Measurements from ENCODE around the gene USP22. TPM values are rescaled to one million over a fixed set of nuclear protein-coding genes. Genes with fewer than 3 reads are reported as not detected.

The USP22 gene
- total RNA-seq, 2 experiments from 2014 or later, result 194 to 217 TPM

DNA sequence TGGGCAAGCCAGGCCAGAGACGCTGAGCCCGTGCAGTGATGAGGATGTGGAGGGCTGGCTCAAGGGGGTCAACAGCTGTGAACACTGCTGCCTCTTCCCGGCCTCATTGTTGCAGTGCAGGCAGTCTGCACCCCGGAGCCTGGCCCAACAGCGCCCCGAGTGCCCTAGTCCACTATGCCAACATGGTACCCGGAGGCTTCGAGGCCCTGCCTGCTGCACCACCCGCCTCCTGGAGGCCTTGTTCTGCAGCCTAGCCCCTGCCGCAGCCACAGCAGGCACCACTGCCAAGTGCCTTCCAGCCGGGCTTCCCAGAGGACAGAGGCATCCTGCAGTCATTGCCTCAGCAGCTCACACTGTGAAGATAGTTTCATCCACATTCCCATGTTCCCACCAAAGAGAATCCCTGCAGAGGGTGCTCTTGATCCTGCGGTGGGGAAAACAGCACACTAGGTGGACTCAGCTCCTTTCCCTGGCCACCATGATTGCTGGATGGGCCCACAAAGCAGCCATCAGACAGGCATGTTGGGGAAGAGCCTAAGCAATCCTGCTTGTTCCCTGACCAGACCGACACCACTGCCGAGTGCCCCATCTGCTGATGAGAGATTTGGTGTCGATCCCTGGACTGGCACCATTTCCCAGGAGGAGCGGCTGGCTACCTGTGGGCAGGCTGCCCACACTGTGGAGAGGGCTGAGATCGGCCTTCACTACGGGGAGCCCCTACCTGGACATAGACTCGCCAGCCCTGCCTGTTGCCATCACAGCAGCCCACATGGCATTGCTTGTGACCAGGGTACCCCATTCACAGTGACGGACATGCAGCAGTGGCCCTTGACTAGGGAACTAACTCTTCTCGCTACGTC lies 44.9 kb downstream of the USP22 start:
- H3K27ac ChIP-seq (ENCODE audit: low read depth in 1 of 2, low read length in 2 of 2), result no peak overlapping the region
- no peaks in the 10 kb centered on the region for H3K27me3 Mint-ChIP-seq
- H3K27ac Mint-ChIP-seq, result peak overlapping the region; percentile 73
- peaks cover 34% of the 10 kb centered on the region for H3K36me3 ChIP-seq (ENCODE audit: insufficient read depth, low read length)
- POLR2A ChIA-PET, result no interaction called here
- H3K4me3 Mint-ChIP-seq, result no peak overlapping the region
- no peaks in the 10 kb centered on the region for H3K27me3 ChIP-seq (ENCODE audit: control insufficient read depth in 1 of 2, insufficient read depth in 2 of 2, low read length in 2 of 2)
- TF ChIP-seq, protein P1, sequence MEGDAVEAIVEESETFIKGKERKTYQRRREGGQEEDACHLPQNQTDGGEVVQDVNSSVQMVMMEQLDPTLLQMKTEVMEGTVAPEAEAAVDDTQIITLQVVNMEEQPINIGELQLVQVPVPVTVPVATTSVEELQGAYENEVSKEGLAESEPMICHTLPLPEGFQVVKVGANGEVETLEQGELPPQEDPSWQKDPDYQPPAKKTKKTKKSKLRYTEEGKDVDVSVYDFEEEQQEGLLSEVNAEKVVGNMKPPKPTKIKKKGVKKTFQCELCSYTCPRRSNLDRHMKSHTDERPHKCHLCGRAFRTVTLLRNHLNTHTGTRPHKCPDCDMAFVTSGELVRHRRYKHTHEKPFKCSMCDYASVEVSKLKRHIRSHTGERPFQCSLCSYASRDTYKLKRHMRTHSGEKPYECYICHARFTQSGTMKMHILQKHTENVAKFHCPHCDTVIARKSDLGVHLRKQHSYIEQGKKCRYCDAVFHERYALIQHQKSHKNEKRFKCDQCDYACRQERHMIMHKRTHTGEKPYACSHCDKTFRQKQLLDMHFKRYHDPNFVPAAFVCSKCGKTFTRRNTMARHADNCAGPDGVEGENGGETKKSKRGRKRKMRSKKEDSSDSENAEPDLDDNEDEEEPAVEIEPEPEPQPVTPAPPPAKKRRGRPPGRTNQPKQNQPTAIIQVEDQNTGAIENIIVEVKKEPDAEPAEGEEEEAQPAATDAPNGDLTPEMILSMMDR (IDR thresholded peaks at IDR 0.05), result no peak
- no peak overlapping the region for H3K4me3 ChIP-seq (ENCODE audit: low read length)
- intact Hi-C loops (cut with DNase I, micrococcal nuclease), result no loop called here
- H3K36me3 Mint-ChIP-seq (ENCODE audit: low read depth), result peaks cover 41% of the 10 kb centered on the region
- ATAC-seq (ENCODE audit: poor library complexity), result no peak
- DNase-seq, result peak in 1 of 14 experiments; percentile 32
- no peaks in the 10 kb centered on the region for H3K9me3 Mint-ChIP-seq
- CTCF ChIA-PET, result no interaction called here
- peaks cover 35% of the 10 kb centered on the region for H3K4me1 ChIP-seq (ENCODE audit: insufficient read depth, low read length)
- no peaks in the 10 kb centered on the region for H3K9me3 ChIP-seq (ENCODE audit: control insufficient read depth in 1 of 2, insufficient read depth in 1 of 2, low read length in 2 of 2)
- H3K4me1 Mint-ChIP-seq (ENCODE audit: low read depth), result peaks cover 22% of the 10 kb centered on the region

- H3K9me3 Mint-ChIP-seq, result no peaks in the 10 kb centered on the region
- H3K4me1 ChIP-seq (ENCODE audit: insufficient read depth, low read length), result peaks cover 32% of the 10 kb centered on the region
- CTCF ChIA-PET, result no interaction called here
- TF ChIP-seq, protein P1 (IDR thresholded peaks at IDR 0.05), result no peak
- H3K36me3 Mint-ChIP-seq (ENCODE audit: low read depth), result peaks cover 31% of the 10 kb centered on the region
- no peak overlapping the region for H3K4me3 Mint-ChIP-seq
- intact Hi-C loops (cut with DNase I, micrococcal nuclease), result no loop called here
- no peak for ATAC-seq (ENCODE audit: poor library complexity)
- no peak overlapping the region for H3K27ac Mint-ChIP-seq
- DNase-seq, result peak in 1 of 14 experiments; percentile 16
- H3K27me3 ChIP-seq (ENCODE audit: control insufficient read depth in 1 of 2, insufficient read depth in 2 of 2, low read length in 2 of 2), result no peaks in the 10 kb centered on the region
- peaks cover 24% of the 10 kb centered on the region for H3K36me3 ChIP-seq (ENCODE audit: insufficient read depth, low read length)
- no peak overlapping the region for H3K4me3 ChIP-seq (ENCODE audit: low read length)
- H3K4me1 Mint-ChIP-seq (ENCODE audit: low read depth), result peaks cover 21% of the 10 kb centered on the region
- H3K9me3 ChIP-seq (ENCODE audit: control insufficient read depth in 1 of 2, insufficient read depth in 1 of 2, low read length in 2 of 2), result no peaks in the 10 kb centered on the region
- POLR2A ChIA-PET, result no interaction called here
- no peaks in the 10 kb centered on the region for H3K27me3 Mint-ChIP-seq
- no peak overlapping the region for H3K27ac ChIP-seq (ENCODE audit: low read depth in 1 of 2, low read length in 2 of 2)
These were observed 45.8 kb downstream of the USP22 start for GRCh38 chr17:20996724-20997615.

DNA sequence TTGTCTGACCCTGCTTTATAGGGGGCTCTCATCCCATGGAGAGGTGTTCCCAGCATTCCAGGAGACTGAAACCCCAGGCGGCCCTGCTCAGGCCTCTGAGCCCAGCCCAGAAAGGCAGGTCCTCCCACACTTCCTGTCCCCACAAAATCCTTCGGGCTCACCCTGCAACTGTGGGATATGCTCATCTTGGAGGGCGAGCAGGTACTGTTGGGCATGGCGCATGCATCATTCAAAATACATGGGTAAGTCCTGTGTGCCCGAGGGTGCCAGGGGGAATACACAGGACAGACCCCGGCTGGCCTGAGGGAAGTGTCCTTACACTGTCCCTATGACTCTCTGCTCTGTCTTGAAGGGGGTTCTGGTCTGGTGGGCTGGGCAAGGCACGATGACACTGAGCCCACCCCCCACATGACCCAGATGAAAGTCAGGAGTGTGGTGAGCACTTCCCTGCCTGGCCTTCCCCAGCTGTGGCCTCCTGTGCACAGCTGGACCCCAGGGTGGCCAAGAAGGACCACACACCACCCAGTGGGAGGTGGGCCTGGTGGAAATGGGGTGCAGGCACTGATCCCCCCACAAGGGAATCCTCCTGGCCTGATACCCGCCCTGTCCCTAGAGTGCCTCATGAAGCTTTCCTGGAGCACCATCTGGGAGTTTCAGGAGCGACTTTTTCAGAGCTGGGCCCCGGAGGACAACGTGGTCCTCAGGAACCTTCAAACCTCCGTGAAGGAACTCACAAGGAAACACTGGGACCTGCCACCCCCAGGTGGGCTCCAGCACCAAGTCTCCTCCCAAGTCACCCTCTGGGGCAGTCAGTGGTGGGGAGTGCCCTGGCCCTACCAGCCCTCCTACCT lies 46.7 kb downstream of the USP22 start:
- Mint-ChIP-seq H3K27me3 (no peaks in the 10 kb centered on the region), H3K36me3 (ENCODE audit: low read depth) (peaks cover 23% of the 10 kb centered on the region), H3K9me3 (no peaks in the 10 kb centered on the region), H3K27ac (no peak overlapping the region), H3K4me3 (no peak overlapping the region), H3K4me1 (ENCODE audit: low read depth) (peaks cover 15% of the 10 kb centered on the region)
- no peak overlapping the region for H3K27ac ChIP-seq (ENCODE audit: low read depth in 1 of 2, low read length in 2 of 2)
- CTCF ChIA-PET, result no interaction called here
- DNase-seq, result peak in 1 of 14 experiments; percentile 25
- H3K4me3 ChIP-seq (ENCODE audit: low read length), result no peak overlapping the region
- ATAC-seq (ENCODE audit: poor library complexity), result no peak
- H3K9me3 ChIP-seq (ENCODE audit: control insufficient read depth in 1 of 2, insufficient read depth in 1 of 2, low read length in 2 of 2), result no peaks in the 10 kb centered on the region
- H3K36me3 ChIP-seq (ENCODE audit: insufficient read depth, low read length), result peaks cover 16% of the 10 kb centered on the region
- H3K4me1 ChIP-seq (ENCODE audit: insufficient read depth, low read length), result peaks cover 23% of the 10 kb centered on the region
- POLR2A ChIA-PET, result no interaction called here
- no peaks in the 10 kb centered on the region for H3K27me3 ChIP-seq (ENCODE audit: control insufficient read depth in 1 of 2, insufficient read depth in 2 of 2, low read length in 2 of 2)
- intact Hi-C loops (cut with DNase I, micrococcal nuclease), result no loop called here
- TF ChIP-seq, protein P1 (IDR thresholded peaks at IDR 0.05), result no peak

Measured in CD4-positive, alpha-beta T cell (primary cell).